HG02840 (cell line): ENCODE results near the gene SAMD1.
"Not testable (repeated sequence)": the region's sequence is repeated elsewhere in the genome, so short reads cannot be mapped to it uniquely, and the experiment has no call there.

Experiments used
- ATAC-seq: cut with Tn5 transposase; IDR thresholded peaks from one replicate; pipeline ENCODE4 v1.9.1; 2021; ENCODE audit warnings: mild to moderate bottlenecking, moderate library complexity, moderate number of reproducible peaks; ENCODE audit not compliant: unreplicated experiment, low FRiP score

SAMD1 gene

DNA sequence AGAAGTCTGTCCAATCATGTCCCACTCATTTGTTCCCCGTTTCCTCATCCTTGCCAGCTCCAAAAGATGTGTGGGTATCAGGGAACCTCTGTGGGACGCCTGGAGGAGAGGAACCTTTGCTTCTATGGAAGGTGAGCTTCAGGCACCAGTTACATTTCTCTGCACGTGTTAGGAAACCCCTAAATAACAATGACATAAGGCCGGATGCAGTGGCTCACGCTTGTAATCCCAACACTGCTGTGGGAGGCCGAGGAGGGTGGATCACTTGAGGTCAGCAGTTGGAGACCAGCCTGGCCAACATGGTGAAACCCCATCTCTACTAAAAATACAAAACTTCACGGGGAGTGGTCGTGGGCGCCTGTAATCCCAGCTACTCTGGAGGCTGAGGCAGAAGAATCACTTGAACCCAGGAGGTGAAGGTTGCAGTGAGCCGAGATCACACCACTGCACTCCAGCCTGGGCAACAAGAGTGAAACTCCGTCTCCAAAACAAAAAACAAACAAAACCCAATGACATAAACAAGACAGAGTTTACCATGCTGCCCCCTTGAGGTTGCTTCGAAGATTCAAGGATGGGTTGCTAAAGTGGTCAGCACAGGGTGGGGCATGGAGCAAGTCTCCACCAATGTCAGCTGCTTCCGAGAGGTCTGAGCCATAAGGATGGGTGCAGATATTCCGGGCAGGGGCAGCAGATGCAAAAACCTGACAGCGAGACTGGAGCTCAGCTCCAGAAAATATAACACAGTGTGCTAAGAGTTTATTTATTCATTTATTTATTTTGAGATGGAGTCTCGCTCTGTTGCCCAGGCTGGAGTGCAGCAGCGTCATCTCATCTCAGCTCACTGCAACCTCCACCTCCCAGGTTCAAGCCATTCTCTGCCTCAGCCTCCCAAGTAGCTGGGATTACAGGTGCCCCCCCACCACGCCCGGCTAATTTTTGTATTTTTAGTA lies 47.6 kb downstream of the SAMD1 start:
- ATAC-seq = not testable (repeated sequence)

- no peak for ATAC-seq
Measured at GRCh38 chr19:14039181-14039580, 51.4 kb downstream of the SAMD1 start.
